Fibroblast of lung (primary cell): ENCODE measurements around the gene SLC18B1.

Experiments used
- CTCF ChIP-seq, 2 donors: IDR thresholded peaks in 1 of 2; conservative IDR thresholded peaks in 1 of 2; 1 replicate in 1 of 2; 2 replicates in 1 of 2; pipeline ENCODE4 v1.5.1; 2011 to 2012; ENCODE audit warnings: low read length in 2 of 2, control low read depth in 1 of 2, inconsistent platforms in 1 of 2, low read depth in 1 of 2, mild to moderate bottlenecking in 1 of 2
- EZH2 ChIP-seq: IDR thresholded peaks from 2 replicates; pipeline ENCODE4 v1.5.1; 2012; ENCODE audit warnings: low read length, control low read depth, mild to moderate bottlenecking; ENCODE audit errors: missing control alignments

GRCh38 chr6:132730560-132730959 is 67.9 kb downstream of the SLC18B1 start:
- TF ChIP-seq CTCF (conservative IDR thresholded peaks at IDR 0.05 in 1 of 2, IDR thresholded peaks at IDR 0.05 in 1 of 2; ENCODE audit: low read depth in 1 of 2, low read length in 2 of 2) (no peak), EZH2 (no peak)
